SU-DHL-6 (cell line): ENCODE data around the gene DTX2.
"Not testable (repeated sequence)": the region's sequence is repeated elsewhere in the genome, so short reads cannot be mapped to it uniquely, and the experiment has no call there.

Experiments
- H2AFZ ChIP-seq: fragments of 200-600 bp; sonication (generic); 2 replicates; pipeline ENCODE4 v1.6.1; 2014; ENCODE audit warnings: low read depth, mild to moderate bottlenecking, moderate library complexity, mixed read lengths, antibody characterized with exemption, low read length; ENCODE audit not compliant: severe bottlenecking
- H3F3A ChIP-seq: fragments of 200-600 bp; shearing (Covaris generic); 2 replicates; pipeline ENCODE4 v1.6.0; 2016; ENCODE audit warnings: antibody characterized with exemption, mild to moderate bottlenecking; ENCODE audit not compliant: insufficient read depth
- H3K27ac ChIP-seq: fragments of 200-600 bp; sonication (generic); 2 replicates; pipeline ENCODE4 v1.5.1; 2016; ENCODE audit warnings: low read depth, mild to moderate bottlenecking, low read length, moderate library complexity, mixed read lengths
- H3K27me3 ChIP-seq: fragments of 200-600 bp; sonication (generic), shearing (Covaris generic); 2 replicates; pipeline ENCODE4 v1.6.0; 2014; ENCODE audit warnings: mild to moderate bottlenecking, low read length
- H3K36me3 ChIP-seq: fragments of 200-600 bp; sonication (generic); 2 replicates; pipeline ENCODE4 v1.6.1; 2014; ENCODE audit warnings: mild to moderate bottlenecking, low read length, mixed read lengths
- H3K4me2 ChIP-seq: fragments of 300-600, 200-600 bp; shearing (Covaris generic), sonication (generic); 2 replicates; pipeline ENCODE4 v1.6.0; 2014; ENCODE audit warnings: low read length, low read depth, mild to moderate bottlenecking; ENCODE audit not compliant: poor library complexity, severe bottlenecking
- H3K4me3 ChIP-seq: fragments of 200-600 bp; sonication (generic); 2 replicates; pipeline ENCODE4 v1.5.1; 2014; ENCODE audit warnings: antibody characterized with exemption, low read length, mild to moderate bottlenecking, mixed read lengths; ENCODE audit not compliant: insufficient read depth, poor library complexity, severe bottlenecking
- H3K79me2 ChIP-seq: fragments of 200-600 bp; sonication (generic); 2 replicates; pipeline ENCODE4 v1.6.1; 2014; ENCODE audit warnings: mild to moderate bottlenecking, low read length, moderate library complexity; ENCODE audit not compliant: insufficient read depth
- H3K9ac ChIP-seq: fragments of 200-600 bp; sonication (generic); 2 replicates; pipeline ENCODE4 v1.7.0; 2014; ENCODE audit warnings: mild to moderate bottlenecking, low read length
- H3K9me2 ChIP-seq: fragments of 200-600 bp; sonication (generic); replicated peaks from 2 replicates; pipeline ENCODE4 v1.6.1; 2014; ENCODE audit warnings: low read length; ENCODE audit not compliant: insufficient read depth
- H3K9me3 ChIP-seq: fragments of 200-600 bp; sonication (generic); 2 replicates; pipeline ENCODE4 v1.6.1; 2014; ENCODE audit warnings: low read length, mixed read lengths; ENCODE audit not compliant: insufficient read depth
- H4K20me1 ChIP-seq: fragments of 200-600 bp; sonication (generic); 2 replicates; pipeline ENCODE4 v1.6.1; 2014; ENCODE audit warnings: low read depth, mild to moderate bottlenecking, antibody characterized with exemption, low read length, moderate library complexity, mixed read lengths

DTX2 gene

DNA sequence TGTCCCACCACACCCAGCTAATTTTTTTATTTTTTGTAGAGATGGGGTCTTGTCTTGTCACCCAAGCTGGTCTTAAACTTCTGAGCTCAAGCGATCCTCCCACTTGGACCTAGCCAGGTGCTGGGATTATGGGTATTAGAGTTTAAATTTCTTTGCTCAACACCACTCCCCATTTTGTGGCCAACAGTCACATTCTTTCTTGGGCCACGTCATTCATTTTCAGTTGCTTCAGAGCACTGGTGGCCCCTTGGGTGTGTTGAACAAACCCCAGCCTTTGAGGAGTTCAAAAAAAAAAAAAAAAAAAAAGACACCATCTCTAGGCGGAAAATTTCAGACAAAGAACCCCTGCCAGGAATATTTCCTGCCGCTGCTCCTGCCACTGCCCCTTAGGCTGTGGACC lies 4.5 kb upstream of the DTX2 start:
- not testable (repeated sequence) for H3K36me3 ChIP-seq, H3F3A ChIP-seq, H3K9me2 ChIP-seq, H3K27me3 ChIP-seq, H3K4me3 ChIP-seq, H3K9me3 ChIP-seq, H3K4me2 ChIP-seq, H3K79me2 ChIP-seq, H2AFZ ChIP-seq, H3K27ac ChIP-seq, H4K20me1 ChIP-seq, H3K9ac ChIP-seq

- H3K9ac ChIP-seq: not testable (repeated sequence)
These were observed 3.0 kb upstream of the DTX2 start for GRCh38 chr7:76458504-76458903.

DNA sequence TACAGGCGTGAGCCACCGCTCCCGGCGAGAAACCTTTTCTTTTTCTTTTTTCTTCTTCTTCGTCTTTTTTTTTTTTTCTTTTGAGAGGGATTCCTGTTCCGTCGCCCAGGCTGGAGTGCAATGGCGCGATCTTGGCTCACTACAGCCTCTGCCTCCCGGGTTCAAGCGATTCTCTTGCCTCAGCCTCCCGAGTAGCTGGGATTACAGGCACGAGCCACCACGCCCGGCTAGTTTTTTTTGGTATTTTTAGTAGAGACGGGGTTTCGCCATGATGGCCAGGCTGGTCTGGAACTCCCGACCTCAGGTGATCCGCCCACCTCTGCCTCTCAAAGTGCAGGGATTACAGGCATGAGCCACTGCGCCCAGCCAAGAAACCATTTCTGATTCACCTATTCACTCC lies 742 bp upstream of the DTX2 start:
- not testable (repeated sequence) for H3K9me3 ChIP-seq, H3K27ac ChIP-seq, H3K9ac ChIP-seq, H3K9me2 ChIP-seq, H3K4me2 ChIP-seq, H3K79me2 ChIP-seq, H3F3A ChIP-seq, H4K20me1 ChIP-seq, H3K36me3 ChIP-seq, H2AFZ ChIP-seq, H3K4me3 ChIP-seq, H3K27me3 ChIP-seq

More at GRCh38 chr7:76458504-76458903, 3.0 kb upstream of the DTX2 start:
- H3K79me2 ChIP-seq, H3K9me2 ChIP-seq, H3K27me3 ChIP-seq, H3K4me3 ChIP-seq, H2AFZ ChIP-seq, H3K4me2 ChIP-seq, H3K36me3 ChIP-seq, H4K20me1 ChIP-seq, H3K9me3 ChIP-seq, H3F3A ChIP-seq, H3K27ac ChIP-seq: not testable (repeated sequence)

- not testable (repeated sequence) for H3K9me2 ChIP-seq, H3F3A ChIP-seq, H3K9me3 ChIP-seq, H3K9ac ChIP-seq, H3K4me3 ChIP-seq, H3K27ac ChIP-seq, H3K79me2 ChIP-seq, H4K20me1 ChIP-seq, H3K4me2 ChIP-seq, H2AFZ ChIP-seq, H3K36me3 ChIP-seq, H3K27me3 ChIP-seq
These were observed 868 bp downstream of the DTX2 start for GRCh38 chr7:76462271-76462882.

- not testable (repeated sequence) for H3K4me2 ChIP-seq
These were observed 3.5 kb downstream of the DTX2 start for GRCh38 chr7:76464959-76465358.

GRCh38 chr7:76465950-76466349 lies 4.4 kb downstream of the DTX2 start:
- not testable (repeated sequence) for H2AFZ ChIP-seq, H3F3A ChIP-seq, H3K9ac ChIP-seq, H4K20me1 ChIP-seq, H3K4me3 ChIP-seq, H3K27me3 ChIP-seq, H3K79me2 ChIP-seq, H3K9me2 ChIP-seq, H3K9me3 ChIP-seq, H3K27ac ChIP-seq, H3K36me3 ChIP-seq, H3K4me2 ChIP-seq

More at GRCh38 chr7:76464959-76465358, 3.5 kb downstream of the DTX2 start:
- not testable (repeated sequence) for H4K20me1 ChIP-seq, H3K36me3 ChIP-seq, H3K27me3 ChIP-seq, H3K9me2 ChIP-seq, H2AFZ ChIP-seq, H3F3A ChIP-seq, H3K9me3 ChIP-seq, H3K4me3 ChIP-seq, H3K79me2 ChIP-seq, H3K9ac ChIP-seq, H3K27ac ChIP-seq

GRCh38 chr7:76467743-76468404 lies 6.4 kb downstream of the DTX2 start:
- not testable (repeated sequence) for H3K27me3 ChIP-seq, H3K36me3 ChIP-seq, H3K79me2 ChIP-seq, H2AFZ ChIP-seq, H3K4me2 ChIP-seq, H3F3A ChIP-seq, H3K4me3 ChIP-seq, H3K9me2 ChIP-seq, H4K20me1 ChIP-seq, H3K27ac ChIP-seq, H3K9ac ChIP-seq, H3K9me3 ChIP-seq

DNA sequence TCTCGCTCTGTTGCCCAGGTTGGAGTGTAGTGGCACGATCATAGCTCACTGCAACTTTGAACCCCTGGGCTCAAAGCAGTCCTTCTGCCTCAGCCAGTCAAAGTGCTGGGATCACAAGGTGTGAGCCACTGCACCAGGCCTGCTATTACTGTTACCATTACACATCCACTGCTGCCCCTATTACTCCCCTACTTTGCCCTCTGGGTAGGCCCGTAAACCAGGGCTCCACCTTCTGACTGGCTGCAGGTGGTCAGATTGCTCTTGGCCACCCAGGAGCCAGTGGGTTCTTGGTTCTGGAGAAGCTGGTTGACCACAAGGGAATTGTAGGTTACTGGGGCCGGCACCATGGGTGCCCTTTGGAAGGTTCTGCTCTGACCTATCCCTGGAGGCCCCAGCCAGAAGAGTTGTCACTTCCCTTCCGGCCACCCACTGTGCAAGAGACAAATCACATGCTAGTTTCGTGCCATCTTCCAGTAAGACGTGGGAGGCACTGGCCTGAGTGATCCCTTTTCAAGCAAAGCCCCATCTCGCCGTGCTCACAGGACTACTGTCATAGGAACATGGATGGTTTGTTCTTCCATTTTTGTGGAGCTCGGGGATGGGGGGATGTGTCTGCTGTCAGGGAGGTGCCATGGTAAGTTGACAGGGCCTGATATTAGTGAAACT lies 10.2 kb downstream of the DTX2 start:
- not testable (repeated sequence) for H3K9ac ChIP-seq, H3K27me3 ChIP-seq, H3K27ac ChIP-seq, H3K4me3 ChIP-seq, H3K9me2 ChIP-seq, H2AFZ ChIP-seq, H3K36me3 ChIP-seq, H3F3A ChIP-seq, H4K20me1 ChIP-seq, H3K4me2 ChIP-seq, H3K9me3 ChIP-seq, H3K79me2 ChIP-seq
